Stimulated activated CD4-positive, alpha-beta T cell treated with anti-CD3 and anti-CD28 coated beads, Interleukin-15, amount 100 ng/mL, for 24 hours (primary cell): ENCODE results near the gene SRCIN1.
"Not testable (repeated sequence)": the region's sequence is repeated elsewhere in the genome, so short reads cannot be mapped to it uniquely, and the experiment has no call there.

ENCODE experiments used
- DNase-seq: peaks from one replicate; pipeline ENCODE4 v3.0.0-alpha.2; 2020

Gene SRCIN1

GRCh38 chr17:38504216-38504615, 101.5 kb downstream of the SRCIN1 start:
- no peak for DNase-seq

GRCh38 chr17:38503286-38503913, 102.4 kb downstream of the SRCIN1 start:
- not testable (repeated sequence) for DNase-seq

- DNase-seq: not testable (repeated sequence)
Measured at GRCh38 chr17:38501718-38502117, 104.0 kb downstream of the SRCIN1 start.

GRCh38 chr17:38499230-38499629, 106.5 kb downstream of the SRCIN1 start:
- not testable (repeated sequence) for DNase-seq

GRCh38 chr17:38498353-38498752, 107.4 kb downstream of the SRCIN1 start:
- no peak for DNase-seq

- not testable (repeated sequence) for DNase-seq
Measured at GRCh38 chr17:38497656-38498055, 108.1 kb downstream of the SRCIN1 start.

- DNase-seq: not testable (repeated sequence)
Measured at GRCh38 chr17:38494152-38494551, 111.6 kb downstream of the SRCIN1 start.

GRCh38 chr17:38492067-38493040, 113.4 kb downstream of the SRCIN1 start:
- DNase-seq: peak; percentile 95

GRCh38 chr17:38491346-38492066, 114.2 kb downstream of the SRCIN1 start:
- not testable (repeated sequence) for DNase-seq

- DNase-seq: not testable (repeated sequence)
Measured at GRCh38 chr17:38489774-38490173, 116.0 kb downstream of the SRCIN1 start.

GRCh38 chr17:38485681-38486298, 120.0 kb downstream of the SRCIN1 start:
- peak; percentile 45 for DNase-seq

GRCh38 chr17:38485146-38485468, 120.6 kb downstream of the SRCIN1 start:
- no peak for DNase-seq

- peak; percentile 77 for DNase-seq
Measured at GRCh38 chr17:38484242-38485145, 121.3 kb downstream of the SRCIN1 start.

GRCh38 chr17:38482700-38483043, 123.1 kb downstream of the SRCIN1 start:
- DNase-seq: not testable (repeated sequence)

- not testable (repeated sequence) for DNase-seq
Measured at GRCh38 chr17:38482039-38482699, 123.6 kb downstream of the SRCIN1 start.
